ENCODE data around the gene LSM8. TPM values are rescaled to one million over a fixed set of nuclear protein-coding genes. Genes with fewer than 3 reads are reported as not detected.

LSM8 gene
- total RNA-seq, 1 donor from 2014 or later: 36.4 TPM

GRCh38 chr7:118185163-118185860 lies 1.3 kb downstream of the LSM8 start:
- TF ChIP-seq, protein P1, sequence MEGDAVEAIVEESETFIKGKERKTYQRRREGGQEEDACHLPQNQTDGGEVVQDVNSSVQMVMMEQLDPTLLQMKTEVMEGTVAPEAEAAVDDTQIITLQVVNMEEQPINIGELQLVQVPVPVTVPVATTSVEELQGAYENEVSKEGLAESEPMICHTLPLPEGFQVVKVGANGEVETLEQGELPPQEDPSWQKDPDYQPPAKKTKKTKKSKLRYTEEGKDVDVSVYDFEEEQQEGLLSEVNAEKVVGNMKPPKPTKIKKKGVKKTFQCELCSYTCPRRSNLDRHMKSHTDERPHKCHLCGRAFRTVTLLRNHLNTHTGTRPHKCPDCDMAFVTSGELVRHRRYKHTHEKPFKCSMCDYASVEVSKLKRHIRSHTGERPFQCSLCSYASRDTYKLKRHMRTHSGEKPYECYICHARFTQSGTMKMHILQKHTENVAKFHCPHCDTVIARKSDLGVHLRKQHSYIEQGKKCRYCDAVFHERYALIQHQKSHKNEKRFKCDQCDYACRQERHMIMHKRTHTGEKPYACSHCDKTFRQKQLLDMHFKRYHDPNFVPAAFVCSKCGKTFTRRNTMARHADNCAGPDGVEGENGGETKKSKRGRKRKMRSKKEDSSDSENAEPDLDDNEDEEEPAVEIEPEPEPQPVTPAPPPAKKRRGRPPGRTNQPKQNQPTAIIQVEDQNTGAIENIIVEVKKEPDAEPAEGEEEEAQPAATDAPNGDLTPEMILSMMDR (IDR thresholded peaks at IDR 0.05; ENCODE audit: unreplicated experiment): no peak
- no peak for DNase-seq (ENCODE audit: low spot score in 2 of 2, unreplicated experiment in 2 of 2)
- H3K9me3 Mint-ChIP-seq: no peaks in the 10 kb centered on the region
- H3K27me3 Mint-ChIP-seq (ENCODE audit: low read depth): no peaks in the 10 kb centered on the region
- peaks cover 13% of the 10 kb centered on the region for H3K36me3 Mint-ChIP-seq
- H3K4me1 Mint-ChIP-seq: peaks cover 39% of the 10 kb centered on the region
- H3K27ac Mint-ChIP-seq: peak overlapping the region; percentile 56
- H3K4me3 Mint-ChIP-seq: peak overlapping the region; percentile 87

- Mint-ChIP-seq H3K9me3 (no peaks in the 10 kb centered on the region), H3K36me3 (peaks cover 14% of the 10 kb centered on the region), H3K27me3 (ENCODE audit: low read depth) (no peaks in the 10 kb centered on the region), H3K4me1 (peaks cover 39% of the 10 kb centered on the region), H3K27ac (peak overlapping the region; percentile 14), H3K4me3 (no peak overlapping the region)
- TF ChIP-seq, protein P1 (IDR thresholded peaks at IDR 0.05; ENCODE audit: unreplicated experiment): no peak
- DNase-seq (ENCODE audit: low spot score in 2 of 2, unreplicated experiment in 2 of 2): no peak
These were observed 2.5 kb downstream of the LSM8 start for GRCh38 chr7:118186501-118186900.

GRCh38 chr7:118194571-118194970 lies 10.6 kb downstream of the LSM8 start:
- TF ChIP-seq, protein P1 (IDR thresholded peaks at IDR 0.05; ENCODE audit: unreplicated experiment): no peak
- Mint-ChIP-seq H3K36me3 (peaks cover 14% of the 10 kb centered on the region), H3K27ac (no peak overlapping the region), H3K27me3 (ENCODE audit: low read depth) (no peaks in the 10 kb centered on the region), H3K4me1 (peaks cover 7% of the 10 kb centered on the region), H3K9me3 (no peaks in the 10 kb centered on the region), H3K4me3 (no peak overlapping the region)
- no peak for DNase-seq (ENCODE audit: low spot score in 2 of 2, unreplicated experiment in 2 of 2)

- no peak overlapping the region for H3K27ac Mint-ChIP-seq
- H3K36me3 Mint-ChIP-seq: peaks cover 11% of the 10 kb centered on the region
- no peaks in the 10 kb centered on the region for H3K9me3 Mint-ChIP-seq
- TF ChIP-seq, protein P1 (IDR thresholded peaks at IDR 0.05; ENCODE audit: unreplicated experiment): peak; percentile 77
- H3K4me1 Mint-ChIP-seq: peaks cover 7% of the 10 kb centered on the region
- no peak for DNase-seq (ENCODE audit: low spot score in 2 of 2, unreplicated experiment in 2 of 2)
- no peaks in the 10 kb centered on the region for H3K27me3 Mint-ChIP-seq (ENCODE audit: low read depth)
- H3K4me3 Mint-ChIP-seq: no peak overlapping the region
These were observed 12.0 kb downstream of the LSM8 start for GRCh38 chr7:118195837-118196474.

DNA sequence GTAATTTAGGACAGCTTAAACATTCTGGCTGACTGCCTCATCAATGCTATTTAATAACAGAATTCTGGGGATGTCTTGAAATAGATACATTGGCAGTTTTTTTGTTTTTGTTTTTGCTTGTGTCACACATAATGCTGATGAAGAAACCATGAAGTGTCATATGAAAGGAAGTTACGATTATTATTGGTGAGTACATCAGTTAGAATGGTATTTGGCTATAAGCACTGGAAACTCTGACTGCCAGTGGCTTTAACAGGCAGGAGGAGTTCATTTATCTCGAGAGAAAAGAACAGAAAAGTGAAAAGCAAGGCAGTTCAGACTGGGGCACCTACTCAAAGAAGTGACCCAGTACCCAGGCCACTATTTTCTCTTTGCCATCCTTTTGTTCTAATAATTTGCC lies 18.1 kb downstream of the LSM8 start:
- Mint-ChIP-seq H3K36me3 (no peaks in the 10 kb centered on the region), H3K27ac (no peak overlapping the region), H3K27me3 (ENCODE audit: low read depth) (peaks cover 25% of the 10 kb centered on the region), H3K9me3 (no peaks in the 10 kb centered on the region), H3K4me3 (no peak overlapping the region), H3K4me1 (peaks cover 6% of the 10 kb centered on the region)
- no peak for DNase-seq (ENCODE audit: low spot score in 2 of 2, unreplicated experiment in 2 of 2)
- TF ChIP-seq, protein P1 (IDR thresholded peaks at IDR 0.05; ENCODE audit: unreplicated experiment): no peak

Measured in mesothelial cell of epicardium (in vitro differentiated cells).